Renal pelvis (tissue), 12 donors: Measurements from ENCODE around the gene TARM1. TPM values are rescaled to one million over a fixed set of nuclear protein-coding genes. Genes with fewer than 3 reads are reported as not detected.

ENCODE experiments used
- DNase-seq: peaks from one replicate; pipeline ENCODE4 v3.0.0-alpha.2; 2013
- long read RNA-seq, 16 experiments: transcript quantifications; one replicate each; lab custom pipeline, GENCODE V29; 2026
- polyA plus RNA-seq, 3 donors: library from polyadenylated mRNA; unstranded; fragments of 120-200 nt; gene quantifications; one replicate each; pipeline ENCODE4 v1.2.1, GENCODE V29; 2013; ENCODE audit not compliant: insufficient read length in 3 of 3

TARM1 gene
- polyA plus RNA-seq = under 1 TPM; 0.16 to 0.30 (median 0.21) TPM
- long read RNA-seq, donor 1 = 0 reads
- long read RNA-seq, donor 2 = 0 reads
- long read RNA-seq, donor 3 = 0 reads
- long read RNA-seq, donor 4 = 0 reads
- long read RNA-seq, donor 5 = 0 reads
- long read RNA-seq, donor 6, partial matches to known transcripts = 172 of 384 reads
- long read RNA-seq, donor 6, other reads (novel, unspliced or antisense) = 212 of 384 reads
- long read RNA-seq, donor 7 = 0 reads
- long read RNA-seq, donor 8 = 0 reads
- long read RNA-seq, donor 9 = 0 reads
- long read RNA-seq, donor 10 = 0 reads
- long read RNA-seq, donor 11 = 0 reads
- long read RNA-seq, donor 12, partial matches to known transcripts = 146 of 345 reads
- long read RNA-seq, donor 12, other reads (novel, unspliced or antisense) = 199 of 345 reads
- long read RNA-seq, donor 13 = 0 reads
- long read RNA-seq, donor 14 = 0 reads
- long read RNA-seq, donor 15, partial matches to known transcripts = 56 of 69 reads
- long read RNA-seq, donor 15, other reads (novel, unspliced or antisense) = 13 of 69 reads
- long read RNA-seq, donor 16 = 0 reads

- DNase-seq = no peak
These were observed at the start of gene TARM1 for GRCh38 chr19:54081032-54081431. TARM1 (minus strand) TSS chr19:54081365; CDS start chr19:54081340, 25 bp downstream.

GRCh38 chr19:54129617-54129996 is 48.4 kb upstream of the TARM1 start:
- DNase-seq = no peak

DNA sequence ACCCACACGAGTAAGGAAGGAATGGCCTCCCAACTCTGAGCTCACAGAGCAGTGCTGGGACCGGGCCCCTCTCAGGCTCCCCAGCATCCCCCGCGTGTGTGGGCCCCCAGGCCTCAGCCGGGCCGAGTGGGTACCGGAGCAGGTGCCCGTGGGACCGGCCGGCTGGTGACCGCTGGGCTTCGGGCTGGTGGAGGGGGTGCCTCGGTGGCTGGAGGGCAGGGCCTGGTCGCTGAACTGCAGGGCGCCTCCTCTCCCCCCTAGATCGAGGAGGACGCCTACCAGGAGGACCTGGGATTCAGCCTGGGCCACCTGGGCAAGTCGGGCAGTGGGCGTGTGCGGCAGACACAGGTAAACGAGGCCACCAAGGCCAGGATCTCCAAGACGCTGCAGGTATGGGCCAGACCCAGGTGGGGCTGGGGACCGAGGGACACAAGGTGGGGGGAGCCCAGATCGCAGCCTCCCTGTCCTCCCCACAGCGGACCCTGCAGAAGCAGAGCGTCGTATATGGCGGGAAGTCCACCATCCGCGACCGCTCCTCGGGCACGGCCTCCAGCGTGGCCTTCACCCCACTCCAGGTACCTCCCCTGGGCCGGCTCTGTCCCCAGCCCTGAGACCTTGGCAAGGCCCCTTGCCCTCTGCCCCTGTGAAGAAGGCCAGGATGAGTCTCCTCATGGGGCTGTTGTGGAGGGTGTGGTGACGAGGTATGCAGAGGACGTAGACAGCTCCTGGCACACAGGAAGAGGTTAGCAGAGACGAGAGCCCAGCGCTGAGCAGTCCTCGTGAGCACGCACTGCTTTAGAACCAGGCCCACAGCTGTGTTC is 47.8 kb upstream of the TARM1 start:
- DNase-seq = no peak

- no peak for DNase-seq
These were observed 47.2 kb upstream of the TARM1 start for GRCh38 chr19:54128441-54128725.

DNA sequence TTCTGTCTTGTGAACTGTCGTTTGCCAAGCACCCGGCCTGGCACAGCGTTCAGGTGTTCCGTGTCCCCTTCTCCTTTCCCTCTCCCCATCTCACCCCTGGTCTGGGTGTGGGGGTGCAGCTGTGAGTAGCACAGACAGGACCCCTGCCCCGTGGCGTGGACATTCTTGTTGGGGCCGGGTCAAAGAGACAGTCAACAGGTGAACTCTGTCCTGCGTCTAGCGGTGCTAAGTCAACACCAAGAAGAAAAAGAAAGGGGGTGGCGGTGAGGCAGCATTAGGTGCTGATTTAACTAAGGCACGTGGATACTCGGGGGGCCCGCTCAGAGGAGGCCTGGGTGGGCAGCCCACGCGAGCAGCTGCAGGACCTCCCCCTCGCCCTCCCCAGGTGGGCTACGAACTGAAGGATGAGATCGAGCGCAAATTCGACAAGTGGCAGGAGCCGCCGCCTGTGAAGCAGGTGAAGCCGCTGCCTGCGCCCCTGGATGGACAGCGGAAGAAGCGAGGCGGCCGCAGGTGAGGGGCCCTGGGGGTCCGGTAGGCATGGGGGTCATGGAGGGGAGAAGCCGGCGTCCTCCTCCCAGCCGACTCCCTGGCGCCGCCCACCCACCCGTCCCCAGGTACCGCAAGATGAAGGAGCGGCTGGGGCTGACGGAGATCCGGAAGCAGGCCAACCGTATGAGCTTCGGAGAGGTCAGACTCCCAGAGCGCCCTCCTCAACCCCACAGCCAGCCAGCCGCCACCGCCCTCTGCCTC is 46.7 kb upstream of the TARM1 start:
- no peak for DNase-seq

- DNase-seq = no peak
These were observed 44.5 kb upstream of the TARM1 start for GRCh38 chr19:54125713-54126112.

DNA sequence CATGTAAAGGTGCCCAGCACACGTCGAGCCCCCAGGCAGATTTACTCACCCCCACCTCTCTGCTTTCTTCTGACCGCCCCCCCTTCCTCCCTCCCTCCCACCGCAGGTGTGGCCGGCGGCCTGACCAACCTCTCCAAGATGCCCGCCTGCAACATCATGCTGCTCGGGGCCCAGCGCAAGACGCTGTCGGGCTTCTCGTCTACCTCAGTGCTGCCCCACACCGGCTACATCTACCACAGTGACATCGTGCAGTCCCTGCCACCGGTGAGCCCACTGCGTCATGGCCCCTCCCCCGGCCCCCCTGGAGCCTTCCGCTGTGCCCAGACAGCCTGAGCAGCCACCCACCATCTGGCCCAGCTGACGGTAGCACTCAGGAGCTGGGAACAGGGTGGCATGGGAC is 43.2 kb upstream of the TARM1 start:
- DNase-seq = no peak

DNA sequence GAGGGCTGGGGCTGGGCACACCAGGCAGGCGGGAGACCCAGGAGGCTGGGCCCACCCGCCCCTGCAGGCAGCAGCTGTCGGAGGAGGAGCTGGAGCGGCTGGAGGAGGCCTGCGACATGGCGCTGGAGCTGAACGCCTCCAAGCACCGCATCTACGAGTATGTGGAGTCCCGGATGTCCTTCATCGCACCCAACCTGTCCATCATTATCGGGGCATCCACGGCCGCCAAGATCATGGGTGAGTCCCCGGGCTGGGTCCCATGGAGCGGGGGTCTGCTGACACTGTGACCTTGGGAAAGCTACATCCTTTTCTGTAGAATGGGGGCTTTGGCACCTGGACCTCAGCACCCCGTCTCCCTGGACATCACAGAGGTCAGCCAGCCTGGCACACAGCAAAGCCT is 42.5 kb upstream of the TARM1 start:
- no peak for DNase-seq

DNA sequence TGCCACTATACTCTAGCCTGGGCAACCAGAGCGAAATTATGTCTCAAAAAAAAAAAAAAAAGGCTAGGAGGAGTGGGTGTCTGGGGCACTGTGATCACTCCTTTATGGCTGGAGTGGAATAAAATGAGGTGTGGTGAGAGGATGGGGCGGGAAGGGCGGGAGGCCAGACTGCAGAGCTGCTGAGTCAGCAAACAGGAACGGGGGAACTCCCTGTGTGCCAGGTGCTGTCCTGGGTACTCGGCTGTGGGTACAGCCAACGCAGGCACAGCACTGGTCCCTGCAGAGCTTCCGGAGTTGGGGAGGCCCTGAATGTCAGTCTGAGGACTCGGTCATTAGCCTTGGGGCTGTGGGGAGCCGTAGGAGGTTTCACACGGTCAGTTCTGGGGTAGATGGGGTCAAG is 40.1 kb upstream of the TARM1 start:
- no peak for DNase-seq

DNA sequence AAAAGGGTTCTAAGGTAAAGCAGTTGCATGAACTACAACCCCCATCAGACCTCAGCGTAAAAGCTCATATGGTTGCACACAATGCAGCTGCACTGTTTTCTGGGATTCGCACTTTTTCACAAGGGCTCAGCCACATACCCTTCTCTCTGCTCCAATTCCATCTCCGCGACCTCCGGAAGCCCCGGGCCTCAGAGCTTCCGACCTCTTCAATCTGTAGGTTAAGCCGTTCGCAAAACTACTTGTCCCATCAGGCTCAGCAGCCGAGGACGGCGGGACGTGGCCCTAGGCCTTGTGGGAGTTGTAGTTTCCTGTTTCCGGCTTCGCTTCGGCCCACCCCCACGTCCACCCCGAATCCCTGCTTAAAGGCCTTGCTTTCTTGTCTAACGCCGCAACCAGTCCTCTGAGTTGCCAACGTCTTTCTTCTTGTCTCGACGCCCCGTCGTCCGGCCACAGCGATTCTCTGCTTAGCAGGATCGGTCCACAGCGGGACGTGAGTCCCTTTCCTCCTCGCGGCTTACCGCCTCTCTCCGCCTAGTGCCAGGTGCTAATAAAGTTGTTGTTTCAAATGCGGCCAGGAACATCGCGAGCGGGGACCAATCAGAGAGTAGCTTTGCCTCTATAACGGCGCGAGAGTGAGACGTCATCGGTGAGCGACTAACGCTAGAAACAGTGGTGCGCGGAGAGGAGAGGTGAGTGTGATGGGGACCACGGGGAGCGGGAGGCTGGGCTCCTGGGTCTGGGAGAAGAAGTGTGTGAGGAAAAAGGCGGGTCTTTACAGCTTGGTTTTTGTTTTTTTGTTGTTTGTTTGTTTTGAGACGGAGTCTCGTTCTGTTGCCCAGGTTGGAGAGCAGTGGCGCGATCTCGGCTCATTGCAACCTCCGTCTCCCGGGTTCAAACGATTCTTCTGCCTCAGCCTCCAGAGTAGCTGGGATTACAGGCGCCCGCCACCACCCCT is 34.2 kb upstream of the TARM1 start, which contains the start of the genes PRPF31 and TFPT:
TSS of gene PRPF31 (plus strand) at position 646 of the 955 bp plus-strand sequence. CDS start 2,525 bp downstream, outside the sequence.
TSS of gene TFPT (minus strand) at position 549 of the 955 bp plus-strand sequence. CDS start at position 161, 388 bp downstream.
- peak; percentile 99 for DNase-seq

DNA sequence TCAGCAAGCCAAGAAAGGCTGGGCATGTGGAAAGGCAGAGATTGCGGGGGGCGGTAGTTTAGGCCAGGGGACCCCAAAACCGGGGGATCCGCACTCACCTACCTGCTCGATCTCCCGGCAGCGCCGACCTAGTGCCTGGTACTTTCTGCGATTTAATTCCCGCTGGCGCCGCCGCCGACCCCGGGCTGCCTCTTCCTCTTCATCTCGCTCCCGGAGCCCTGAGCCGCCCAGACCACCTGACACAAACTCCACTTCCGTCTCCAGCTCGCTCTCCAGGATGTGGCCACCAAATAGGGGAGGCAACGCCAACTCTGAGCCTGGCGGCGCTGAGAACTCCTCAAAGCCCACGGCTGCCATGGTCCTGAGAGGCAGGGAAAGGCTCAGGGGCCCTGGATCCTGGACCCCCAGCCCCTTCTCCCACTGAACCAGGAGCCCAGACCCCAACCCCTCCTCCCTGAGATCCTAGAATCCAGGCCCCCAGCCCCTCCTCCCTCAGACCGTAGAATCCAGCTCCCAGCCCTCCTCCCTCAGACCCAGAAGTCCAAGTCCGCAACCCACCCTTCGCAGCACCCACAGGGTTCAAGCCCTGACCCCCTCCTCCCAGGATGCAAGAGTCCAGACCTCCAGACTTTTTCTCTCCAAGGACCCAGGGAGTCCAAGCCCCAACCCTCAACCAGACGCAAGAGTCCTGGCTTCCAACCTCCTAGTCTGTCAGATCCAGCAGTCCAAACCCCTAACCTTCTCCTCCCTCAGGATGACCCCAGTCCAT is 33.4 kb upstream of the TARM1 start:
- DNase-seq = no peak

DNA sequence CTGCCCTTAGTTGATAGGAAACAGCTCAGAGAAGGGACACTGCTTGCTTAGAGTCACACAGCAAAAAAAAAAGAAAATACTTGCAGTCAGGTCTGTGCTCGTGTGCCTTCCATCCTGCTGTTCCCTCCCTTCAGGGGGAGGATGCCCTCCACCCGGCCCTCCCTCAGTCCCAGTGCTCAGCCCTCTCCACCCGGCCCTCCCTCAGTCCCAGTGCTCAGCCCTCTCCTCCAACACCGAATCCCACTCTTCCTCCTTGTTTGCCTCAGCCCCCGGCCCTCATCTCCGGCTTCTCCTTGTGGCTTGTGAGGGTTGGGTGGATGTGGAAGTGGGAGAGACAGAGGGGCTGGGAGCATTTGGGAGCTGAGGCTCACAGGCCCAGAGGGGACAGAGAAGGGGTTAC is 28.5 kb upstream of the TARM1 start:
- no peak for DNase-seq

GRCh38 chr19:54108496-54108895 is 27.3 kb upstream of the TARM1 start:
- DNase-seq = no peak

GRCh38 chr19:54107876-54108490 is 26.8 kb upstream of the TARM1 start:
- no peak for DNase-seq

DNA sequence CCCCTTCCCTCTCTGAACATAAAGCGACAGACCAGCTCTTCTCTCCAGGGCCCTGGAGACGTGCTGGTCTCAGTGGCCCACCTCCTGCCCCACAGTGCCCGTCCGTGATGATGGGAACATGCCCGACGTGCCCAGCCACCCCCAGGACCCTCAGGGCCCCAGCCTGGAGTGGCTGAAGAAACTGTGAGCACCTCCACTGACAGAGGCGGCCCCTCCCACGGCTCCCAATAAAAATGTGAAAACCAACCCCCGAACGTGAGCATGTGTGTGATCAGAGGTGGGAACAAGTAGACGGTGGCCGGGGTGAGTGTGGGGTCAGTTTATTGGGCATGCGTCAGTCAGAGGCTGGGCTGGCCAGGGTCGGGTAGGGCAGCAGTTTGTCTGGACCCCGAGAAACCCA is 25.6 kb upstream of the TARM1 start:
- no peak for DNase-seq

DNA sequence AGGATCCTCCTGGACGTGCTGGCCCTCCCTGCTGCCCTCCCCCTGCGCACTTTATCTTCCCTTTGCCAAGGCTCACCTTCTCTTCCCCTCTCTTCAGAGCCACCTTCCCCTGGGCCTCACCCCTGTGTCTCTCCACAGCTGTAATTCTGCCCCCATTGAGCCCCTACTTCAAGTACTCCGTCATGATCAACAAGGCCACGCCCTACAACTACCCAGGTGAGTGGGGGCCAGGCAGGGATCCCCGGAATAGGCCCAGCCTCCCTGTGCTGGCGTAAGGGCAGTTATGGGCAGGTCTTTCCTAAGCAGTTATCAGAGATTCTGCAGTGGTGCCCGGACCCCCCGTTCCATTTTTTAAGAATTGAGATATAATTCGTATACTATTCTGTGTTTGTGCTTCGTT is 24.6 kb upstream of the TARM1 start:
- no peak for DNase-seq

DNA sequence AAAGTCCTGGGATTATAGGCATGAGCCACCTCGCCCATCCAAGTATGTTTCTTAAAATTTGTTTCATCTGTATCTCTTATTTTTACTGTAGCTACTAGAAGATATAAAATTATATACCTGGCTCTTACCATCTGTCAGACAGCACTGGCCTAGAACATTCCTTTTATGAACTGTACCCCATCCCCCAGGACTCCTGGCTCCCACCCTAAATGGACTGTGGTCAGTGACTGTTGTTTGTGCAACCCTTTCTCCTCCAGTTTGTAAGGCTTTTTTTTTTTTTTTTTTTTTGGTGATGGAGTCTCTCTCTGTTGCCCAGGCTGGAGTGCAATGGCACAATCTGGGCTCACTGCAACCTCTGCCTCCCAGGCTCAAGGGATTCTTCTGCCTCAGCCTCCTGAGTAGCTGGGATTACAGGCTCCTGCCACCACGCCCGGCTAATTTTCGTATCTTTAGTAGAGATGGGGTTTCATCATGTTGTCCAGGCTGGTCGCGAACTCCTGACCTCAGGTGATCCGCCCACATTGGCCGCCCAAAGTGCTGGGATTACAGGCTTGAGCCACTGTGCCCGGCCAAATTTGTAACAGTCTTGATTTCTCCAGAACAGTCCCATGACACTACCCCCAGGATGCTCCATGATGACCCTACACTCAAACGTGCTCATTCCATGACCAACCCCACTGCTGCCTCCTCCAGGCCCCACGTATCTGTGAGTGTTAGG is 24.0 kb upstream of the TARM1 start:
- no peak for DNase-seq

- peak; percentile 98 for DNase-seq
These were observed 21.4 kb upstream of the TARM1 start, which contains the start of gene NDUFA3 for GRCh38 chr19:54102421-54103169. NDUFA3 (plus strand) TSS chr19:54102855; CDS start chr19:54102879, 24 bp downstream.
